Activated CD4-positive, alpha-beta T cell treated with anti-CD3 and anti-CD28 coated beads, Interleukin-10, Interleukin-2, amounts not matched to agents 100 ng/mL and 50 ng/mL, durations not matched to agents 16 hours and 8 hours (primary cell): Measurements from ENCODE around the gene TOP3A.
"Not testable (repeated sequence)": the region's sequence is repeated elsewhere in the genome, so short reads cannot be mapped to it uniquely, and the experiment has no call there.

Source experiments
- DNase-seq: peaks from one replicate; pipeline ENCODE4 v3.0.0-alpha.2; 2020

Gene TOP3A

DNA sequence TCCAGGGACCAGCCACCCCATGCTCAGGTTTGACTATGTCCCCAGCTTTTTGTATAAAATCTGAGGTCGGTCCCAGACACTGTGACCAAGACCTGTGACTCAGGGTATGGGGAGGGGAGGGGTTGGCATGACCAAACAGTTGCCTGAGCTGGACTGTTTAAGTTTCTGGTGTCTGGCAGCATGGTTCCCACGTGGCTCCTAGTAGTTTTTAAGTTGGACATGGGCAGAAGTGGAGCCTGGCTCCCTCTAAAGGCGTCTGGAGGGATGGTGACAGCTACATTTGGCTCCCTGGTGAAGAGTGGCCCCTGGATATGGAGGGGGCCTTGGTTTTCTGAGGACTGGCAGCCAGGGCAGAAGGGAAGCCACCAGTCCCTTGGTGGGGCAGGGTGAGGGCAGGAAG is 8.2 kb upstream of the TOP3A start:
- DNase-seq: no peak

DNA sequence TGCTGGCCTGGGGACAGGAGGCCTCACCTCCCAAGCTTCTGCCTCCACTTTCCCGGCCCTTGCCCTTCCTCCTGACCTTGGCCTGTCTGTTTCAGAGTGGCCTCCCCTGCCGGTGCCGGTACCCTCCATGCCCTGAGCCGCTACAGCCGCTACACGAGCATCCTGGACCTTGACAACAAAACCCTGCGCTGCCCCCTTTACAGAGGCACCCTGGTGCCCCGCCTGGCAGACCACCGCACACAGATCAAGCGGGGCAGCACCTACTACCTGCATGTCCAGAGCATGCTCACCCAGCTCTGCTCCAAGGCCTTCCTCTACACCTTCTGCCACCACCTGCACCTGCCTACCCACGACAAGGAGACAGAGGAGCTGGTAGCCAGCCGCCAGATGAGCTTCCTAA is 7.7 kb upstream of the TOP3A start:
- DNase-seq: no peak

DNA sequence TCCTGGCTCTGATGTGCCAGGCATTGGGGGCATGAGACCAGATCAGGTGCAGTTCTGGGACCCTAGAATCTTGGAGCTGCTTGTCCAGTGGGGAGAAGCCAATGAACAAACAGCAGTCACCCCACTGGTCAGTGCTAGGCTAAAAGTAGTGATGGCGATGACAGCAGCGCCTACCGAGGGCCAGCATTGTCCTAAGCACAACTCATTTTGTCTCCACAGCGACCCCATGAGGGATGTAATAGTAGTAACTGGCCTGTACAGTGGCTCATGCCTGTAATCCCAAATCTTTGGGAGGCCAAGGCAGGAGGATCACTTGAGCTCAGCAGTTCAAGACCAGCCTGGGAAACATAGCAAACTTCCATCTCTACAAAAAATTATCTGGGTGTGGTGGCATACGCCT is 6.5 kb upstream of the TOP3A start:
- no peak for DNase-seq

DNA sequence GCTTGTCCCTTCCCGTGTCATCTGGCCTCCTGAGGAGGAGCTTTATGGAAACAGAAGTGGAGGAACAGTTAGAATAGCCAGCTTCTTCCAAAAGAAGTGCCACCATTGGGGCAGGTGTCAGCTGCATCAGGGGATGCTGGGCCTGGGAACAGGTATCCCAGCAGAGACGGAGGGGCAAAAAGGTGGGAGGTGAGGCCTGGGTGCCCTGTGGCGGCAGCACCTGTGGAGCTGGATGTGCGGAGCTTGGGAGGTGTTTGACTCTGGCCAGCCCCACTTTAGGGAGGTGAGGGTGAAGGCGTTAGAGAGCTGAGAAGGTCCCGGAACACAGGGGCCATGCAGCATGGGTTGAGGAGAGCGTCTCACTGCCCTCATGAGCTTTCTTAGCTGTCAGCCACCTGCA is 5.5 kb upstream of the TOP3A start:
- DNase-seq: no peak

DNA sequence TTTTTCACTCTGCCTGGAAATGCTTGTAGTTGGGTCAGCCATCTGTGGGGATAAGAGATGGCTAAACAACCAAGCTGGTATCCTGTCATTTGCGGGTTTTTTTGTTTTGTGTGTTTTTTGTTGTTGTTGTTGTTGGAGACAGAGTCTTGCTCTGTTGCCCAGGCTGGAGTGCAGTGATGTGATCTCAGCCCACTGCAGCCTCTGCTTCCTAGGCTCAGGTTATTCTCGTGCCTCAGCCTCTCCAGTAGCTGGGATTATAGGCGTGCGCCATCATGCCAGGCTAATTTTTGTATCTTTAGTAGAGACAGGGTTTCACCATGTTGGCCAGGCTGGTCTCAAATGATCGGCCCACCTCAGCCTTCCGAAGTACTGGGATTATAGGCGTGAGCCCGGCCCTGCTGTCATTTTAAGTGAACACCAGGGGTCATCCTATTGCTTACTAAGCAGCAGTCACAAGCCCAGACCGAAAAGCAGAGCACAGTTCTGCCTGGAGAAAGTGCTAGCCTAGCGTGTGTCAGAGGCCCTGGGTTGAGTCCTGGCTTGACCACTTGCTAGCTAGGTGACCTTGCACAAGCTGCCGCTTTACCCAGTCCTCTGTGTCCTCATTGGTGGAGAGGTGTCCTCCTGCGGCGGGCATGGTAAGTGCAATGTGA is 4.9 kb upstream of the TOP3A start:
- no peak for DNase-seq

DNA sequence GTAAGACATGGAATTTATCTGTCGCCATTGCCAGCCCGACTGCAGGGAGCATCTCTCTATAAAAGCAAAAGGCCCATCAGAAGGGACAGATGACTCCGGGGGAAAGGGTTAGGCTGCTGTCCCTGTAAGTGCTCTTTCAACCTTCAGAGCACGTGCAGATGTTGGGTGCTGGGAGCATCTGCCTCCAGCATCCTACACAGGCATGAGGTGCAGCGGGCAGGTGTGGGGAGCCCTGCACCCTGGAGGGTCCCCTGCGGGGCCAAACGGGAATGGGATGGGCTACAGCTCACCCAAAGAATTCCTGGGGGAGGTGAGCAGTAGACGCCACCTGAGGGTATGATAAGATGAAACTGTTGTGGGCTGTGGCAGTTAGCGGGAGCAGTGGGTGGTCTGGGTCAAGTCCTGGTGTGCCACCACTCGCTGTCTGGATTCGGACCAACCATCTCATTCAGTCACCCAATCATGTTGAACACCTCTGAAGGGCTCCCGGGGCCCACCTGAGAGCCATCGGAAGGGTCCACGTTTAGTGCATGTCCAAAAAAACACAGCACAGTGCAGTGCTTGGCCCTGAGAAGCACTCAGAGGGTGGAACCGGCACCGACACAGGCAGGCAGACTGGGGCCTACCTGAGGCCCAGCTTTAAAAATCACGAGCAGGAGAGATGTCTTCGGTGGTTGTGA is 4.1 kb upstream of the TOP3A start:
- DNase-seq: no peak

DNA sequence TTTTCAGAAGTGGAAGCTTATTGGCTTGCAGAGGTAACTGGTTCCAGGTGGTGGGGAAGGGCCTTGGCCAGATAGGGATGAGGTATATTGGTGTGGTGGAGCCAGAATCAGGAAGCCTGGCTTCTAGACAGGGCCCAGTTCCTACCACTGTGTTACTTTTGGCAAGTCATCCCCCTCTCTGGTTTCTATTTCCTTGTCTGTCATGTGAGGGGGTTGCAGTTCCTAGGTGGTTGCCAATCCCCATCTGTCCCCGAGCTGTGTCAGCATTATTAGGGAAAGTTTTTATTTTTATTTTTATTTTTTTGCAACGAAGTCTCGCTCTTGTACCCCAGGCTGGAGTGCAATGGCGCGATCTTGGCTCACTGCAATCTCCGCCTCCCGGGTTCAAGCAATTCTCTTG is 3.3 kb upstream of the TOP3A start:
- no peak for DNase-seq

DNA sequence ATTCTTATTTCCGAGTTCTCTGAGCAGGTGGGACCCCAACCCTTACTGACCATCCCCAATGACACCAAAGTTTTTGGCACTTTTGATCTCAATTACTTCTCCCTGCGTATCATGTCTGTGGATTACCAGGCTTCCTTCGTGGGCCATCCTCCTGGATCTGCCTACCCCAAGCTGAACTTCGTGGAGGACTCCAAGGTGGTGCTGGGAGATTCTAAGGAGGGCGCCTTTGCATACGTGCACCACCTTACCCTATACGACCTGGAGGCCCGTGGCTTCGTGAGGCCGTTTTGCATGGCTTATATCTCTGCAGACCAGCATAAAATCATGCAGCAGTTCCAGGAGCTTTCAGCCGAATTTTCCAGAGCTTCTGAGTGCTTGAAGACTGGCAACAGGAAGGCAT is 1.2 kb upstream of the TOP3A start:
- DNase-seq: no peak

DNA sequence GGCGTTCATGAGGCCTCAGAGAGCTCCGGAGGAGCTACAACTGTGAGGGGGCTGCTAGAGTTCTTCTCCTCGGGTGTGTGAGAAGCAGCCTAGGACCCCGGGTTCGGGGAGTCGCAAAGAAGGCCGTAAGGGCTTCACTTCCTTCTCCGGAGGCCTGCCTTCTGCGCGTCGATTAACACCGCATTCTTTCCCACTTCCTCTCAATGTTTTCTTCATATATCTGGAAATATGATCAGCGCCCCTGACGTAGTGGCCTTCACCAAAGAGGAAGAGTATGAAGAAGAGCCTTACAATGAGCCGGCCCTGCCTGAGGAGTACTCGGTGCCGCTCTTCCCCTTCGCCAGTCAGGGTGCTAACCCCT is 748 bp upstream of the TOP3A start:
- peak; percentile 45 for DNase-seq

DNA sequence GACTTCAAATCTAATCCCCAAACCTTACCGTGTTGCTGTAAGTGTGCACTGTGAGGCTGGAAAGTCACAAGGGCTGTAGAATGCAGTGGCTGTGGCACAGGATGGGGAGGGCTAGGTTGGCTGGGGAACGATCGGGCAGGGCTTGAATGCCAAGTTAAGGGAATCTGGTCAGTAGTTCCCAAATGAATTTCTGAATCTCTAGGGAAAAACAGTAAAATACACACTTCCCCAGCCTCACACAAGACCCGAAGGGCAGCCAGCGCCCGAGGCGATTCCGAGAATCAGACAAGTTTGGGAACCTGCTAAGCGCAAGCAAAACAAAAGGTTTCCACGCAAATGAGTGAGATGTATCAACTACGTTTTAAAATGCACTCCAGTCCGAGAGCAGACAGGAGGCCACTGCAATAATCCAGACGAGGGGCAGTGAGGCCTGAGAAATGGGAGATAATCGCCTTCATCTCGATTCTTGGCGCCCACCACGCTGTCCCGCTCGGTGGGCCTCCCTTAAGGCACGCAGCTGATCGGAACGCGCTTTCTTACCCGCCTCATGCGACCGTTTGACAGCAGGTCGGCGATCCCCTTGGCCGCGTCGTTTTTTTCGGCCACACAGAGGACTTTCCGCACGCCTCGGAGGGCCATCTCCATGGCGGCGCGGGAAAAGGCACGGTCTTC is 599 bp downstream of the TOP3A start:
- DNase-seq: peak; percentile 16

DNA sequence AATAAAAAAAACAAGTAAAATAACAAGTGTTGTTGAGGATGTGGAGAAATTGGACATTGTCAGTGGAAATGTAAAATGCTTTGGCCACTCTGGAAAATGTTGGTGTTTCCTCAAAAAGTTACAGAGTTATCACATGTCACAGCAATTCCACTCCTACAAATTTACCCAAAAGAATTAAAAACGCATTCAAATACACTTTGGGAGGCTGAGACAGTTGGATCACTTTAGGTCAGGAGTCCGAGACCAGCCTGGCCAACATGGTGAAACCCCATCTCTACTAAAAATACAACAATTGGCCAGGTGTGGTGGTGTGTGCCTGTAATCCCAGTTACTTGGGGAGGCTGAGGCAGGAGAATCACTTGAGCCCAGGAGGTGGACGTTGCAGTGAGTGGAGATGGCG is 5.6 kb downstream of the TOP3A start:
- no peak for DNase-seq

DNA sequence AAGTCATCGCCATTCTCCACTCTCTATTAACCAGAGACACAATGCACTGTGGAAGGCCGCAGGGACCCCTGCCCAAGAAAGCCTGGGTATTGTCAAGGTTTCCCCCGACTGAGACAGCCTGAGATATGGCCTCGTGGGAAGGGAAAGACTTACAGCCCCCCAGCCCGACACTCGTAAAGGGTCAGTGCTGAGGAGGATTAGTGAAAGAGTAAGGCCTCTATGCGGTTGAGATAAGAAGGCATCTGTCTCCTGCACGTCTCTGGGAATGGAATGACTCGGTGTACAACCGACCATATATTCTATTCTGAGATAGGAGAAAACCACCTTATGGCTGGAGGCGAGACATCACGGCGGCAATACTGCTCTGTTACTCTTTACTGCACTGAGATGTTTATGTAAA is 11.6 kb downstream of the TOP3A start:
- not testable (repeated sequence) for DNase-seq

DNA sequence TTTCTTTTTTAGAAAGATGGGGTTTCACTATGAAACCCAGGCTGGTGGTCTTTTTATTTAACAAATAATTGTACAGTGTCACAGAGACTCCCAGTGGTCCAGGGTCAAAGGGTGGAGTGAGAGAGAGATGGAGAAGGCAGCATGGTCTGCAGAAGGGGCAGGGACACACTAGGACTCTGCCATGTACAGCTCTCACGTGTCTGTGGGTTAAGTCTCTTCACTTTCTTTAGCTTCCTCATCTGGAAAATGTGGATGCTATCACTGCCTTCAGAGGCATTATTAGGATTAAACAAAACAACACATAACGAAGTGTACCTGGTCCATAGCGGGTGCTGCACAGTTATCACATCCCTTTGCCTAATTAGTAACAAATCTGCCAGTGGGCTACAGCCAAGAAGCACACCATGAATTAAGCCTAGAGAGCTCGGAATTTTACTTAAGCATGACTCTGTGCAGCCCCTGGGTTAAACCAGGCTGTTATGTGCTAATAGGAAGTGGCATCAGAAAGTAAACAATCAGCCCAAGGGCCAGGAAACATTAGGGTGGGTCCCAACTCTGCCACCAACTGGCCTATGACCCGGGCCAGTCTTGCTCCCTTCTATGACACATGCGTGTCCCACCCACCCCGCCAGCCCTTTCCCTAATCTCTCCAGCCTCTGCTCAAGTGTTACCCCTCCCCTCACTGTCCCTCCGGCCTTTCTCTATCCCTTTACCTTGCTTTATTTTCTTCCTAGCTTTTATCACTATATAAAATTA is 13.9 kb downstream of the TOP3A start:
- DNase-seq: no peak

DNA sequence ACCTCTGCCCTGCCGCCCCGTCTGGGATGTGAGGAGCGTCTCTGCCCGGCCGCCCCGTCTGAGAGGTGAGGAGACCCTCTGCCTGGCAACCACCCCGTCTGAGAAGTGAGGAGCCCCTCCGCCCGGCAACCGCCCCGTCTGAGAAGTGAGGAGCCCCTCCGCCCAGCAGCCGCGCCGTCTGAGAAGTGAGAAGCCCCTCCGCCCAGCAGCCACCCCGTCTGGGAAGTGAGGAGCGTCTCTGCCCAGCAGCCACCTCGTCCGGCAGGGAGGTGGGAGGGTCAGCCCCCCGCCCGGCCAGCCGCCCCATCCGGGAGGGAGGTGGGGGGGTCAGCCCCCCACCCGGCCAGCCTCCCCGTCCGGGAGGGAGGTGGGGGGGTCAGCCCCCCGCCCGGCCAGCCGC is 16.7 kb downstream of the TOP3A start:
- not testable (repeated sequence) for DNase-seq

DNA sequence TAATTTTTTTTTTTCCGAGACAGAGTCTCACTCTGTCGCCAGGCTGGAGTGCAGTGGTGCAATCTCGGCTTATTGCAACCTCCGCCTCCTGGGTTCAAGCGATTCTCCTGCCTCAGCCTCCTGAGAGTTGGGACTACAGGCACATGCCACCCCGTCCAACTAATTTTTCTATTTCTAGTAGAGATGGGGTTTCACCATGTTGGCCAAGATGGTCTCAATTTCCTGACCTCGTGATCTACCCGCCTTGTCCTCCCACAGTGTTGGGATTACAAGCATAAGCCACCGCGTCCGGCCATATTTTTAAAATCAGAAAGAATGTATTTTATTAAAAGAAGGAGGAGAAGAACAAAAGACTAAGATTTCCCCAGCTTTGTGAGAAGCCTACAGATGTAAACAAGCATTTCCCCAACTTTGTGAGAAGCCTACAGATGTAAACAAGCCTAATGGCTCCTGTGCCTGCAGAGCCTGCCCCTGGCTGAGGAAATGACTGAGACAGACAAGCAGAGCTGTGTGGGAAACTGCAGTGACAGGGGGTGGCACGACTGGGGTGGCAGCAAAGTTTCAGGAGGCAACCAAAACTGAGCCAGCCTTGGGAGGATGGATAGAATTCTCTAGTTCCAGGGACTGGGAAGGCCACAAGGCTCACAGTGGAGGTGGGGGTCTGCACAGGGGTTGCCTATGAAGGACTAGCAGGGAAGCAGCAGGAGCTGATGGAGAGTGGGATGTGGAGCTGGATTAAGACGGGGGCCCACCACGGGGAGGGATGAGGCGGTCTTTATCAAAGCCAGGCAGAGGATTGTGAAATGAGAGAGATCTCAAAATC is 22.9 kb downstream of the TOP3A start:
- DNase-seq: no peak

DNA sequence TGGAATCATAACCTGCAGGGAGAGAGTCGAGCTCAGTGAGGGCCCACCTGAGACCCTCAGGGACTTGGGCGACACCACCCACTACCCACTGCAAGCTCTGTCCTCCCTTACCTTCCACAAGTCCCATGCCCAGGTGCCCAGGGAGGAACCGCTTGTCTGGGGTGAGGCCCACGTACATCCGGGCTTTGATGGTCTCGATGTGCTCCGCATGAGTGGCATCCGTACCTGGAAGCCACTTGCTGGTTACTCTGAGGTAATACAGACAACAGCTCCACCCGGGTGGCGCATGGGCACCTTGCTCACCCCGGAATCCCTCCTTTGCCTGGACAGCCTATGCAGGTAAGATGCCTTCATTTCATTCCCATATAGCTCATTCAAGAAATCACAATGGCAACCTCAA is 29.5 kb downstream of the TOP3A start:
- no peak for DNase-seq

DNA sequence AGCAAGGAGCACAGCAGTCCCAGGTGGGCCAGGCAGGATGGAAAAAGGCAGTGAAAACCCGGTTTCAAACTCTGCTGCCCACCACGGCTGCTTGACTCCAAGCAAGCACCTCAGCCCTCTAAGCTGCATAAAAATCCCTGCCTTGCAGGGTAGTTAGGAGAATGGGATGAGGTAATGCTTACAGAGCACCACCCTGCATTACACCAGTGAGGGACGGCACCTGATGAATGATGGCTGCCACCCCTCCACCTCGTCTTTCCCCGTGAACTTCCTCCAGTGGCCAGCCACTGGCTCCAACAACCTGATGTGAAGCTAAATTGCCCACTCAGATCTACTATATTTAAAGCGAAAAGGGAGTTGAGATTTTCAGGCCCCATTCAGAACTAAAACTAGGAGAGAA is 33.0 kb downstream of the TOP3A start:
- DNase-seq: no peak

DNA sequence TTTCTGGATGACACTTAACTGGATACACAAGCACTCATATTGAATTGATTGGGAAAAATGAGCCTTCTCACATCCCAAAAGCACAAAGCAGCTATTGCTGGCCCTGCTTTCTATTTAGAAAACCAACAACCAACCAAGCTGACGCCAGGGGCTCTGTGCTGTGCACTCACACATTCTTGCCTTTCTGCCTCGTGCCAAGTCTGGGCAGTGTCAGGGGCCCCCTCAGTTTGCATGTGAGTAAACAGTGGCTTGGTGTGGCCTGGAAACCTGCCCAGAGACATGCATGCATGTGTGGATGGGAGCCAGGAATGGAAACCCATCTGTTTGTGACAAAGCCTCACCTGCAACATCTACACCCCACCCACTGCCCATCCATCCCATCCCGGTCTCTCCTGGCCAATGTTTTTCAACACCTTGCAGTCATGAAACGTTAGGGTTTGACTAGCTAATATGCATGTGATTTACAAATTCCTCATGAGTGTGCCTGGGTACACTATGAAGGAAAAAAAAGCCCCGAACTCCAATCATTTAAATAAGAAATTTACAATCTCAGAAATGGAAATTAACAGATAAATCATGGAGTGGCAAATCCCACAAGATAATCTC is 33.9 kb downstream of the TOP3A start:
- DNase-seq: no peak

DNA sequence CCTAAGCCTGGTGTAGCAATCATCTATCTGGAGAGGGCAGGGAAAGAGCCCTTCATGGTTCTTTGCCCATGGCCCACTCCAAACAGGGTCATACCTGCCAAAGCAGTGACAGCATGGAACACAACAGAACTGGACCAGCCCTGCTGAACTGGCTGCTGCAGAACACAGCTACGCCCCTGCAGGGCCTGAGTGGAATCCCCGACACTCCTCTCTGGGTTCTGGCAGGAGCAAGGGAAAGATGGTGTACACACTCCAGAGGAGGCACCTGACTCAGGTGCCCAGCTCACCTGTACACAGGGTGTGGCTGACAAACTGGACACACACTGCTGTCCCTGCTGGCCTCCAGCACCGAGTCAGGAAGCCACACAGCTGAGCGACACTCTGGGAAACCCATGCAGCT is 34.5 kb downstream of the TOP3A start:
- no peak for DNase-seq

DNA sequence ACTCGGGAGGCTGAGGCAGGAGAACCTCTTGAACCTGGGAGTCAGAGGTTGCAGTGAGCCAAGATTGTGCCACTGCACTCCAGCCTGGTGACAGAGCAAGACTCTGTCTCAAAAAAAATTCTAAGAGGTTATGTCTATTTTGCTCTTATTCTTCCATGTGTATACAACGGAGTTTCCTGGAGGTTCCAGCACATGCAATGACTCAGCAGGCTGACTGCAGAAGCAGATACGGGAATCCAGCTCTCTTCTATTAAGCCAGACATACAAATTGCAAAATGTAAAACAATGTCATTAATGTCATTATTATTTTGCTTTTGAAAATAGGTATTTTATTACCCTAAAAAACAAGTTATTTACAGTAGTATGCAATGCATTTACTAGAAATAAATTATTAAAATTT is 35.9 kb downstream of the TOP3A start:
- DNase-seq: no peak

DNA sequence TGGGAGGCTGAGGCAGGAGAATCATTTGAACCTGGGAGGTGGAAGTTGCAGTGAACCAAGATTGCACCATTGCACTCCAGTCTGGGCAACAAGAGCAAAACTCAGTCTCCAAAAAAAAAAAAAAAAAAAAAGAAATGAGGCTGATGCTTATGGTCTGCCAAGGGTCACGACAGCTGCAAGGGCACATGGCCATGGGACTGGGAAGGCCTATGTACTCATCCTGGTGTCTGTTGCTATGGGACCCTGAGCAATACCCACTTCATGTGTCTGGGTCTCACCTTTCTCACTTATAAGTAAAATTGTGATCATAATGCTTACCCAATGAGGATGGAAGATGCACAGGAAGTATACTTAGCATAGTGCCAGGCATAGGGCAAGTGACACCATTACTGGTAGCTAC is 37.7 kb downstream of the TOP3A start:
- no peak for DNase-seq
